GM19351 (cell line): Measurements from ENCODE around the gene MIF.
"Not testable (repeated sequence)": the region's sequence is repeated elsewhere in the genome, so short reads cannot be mapped to it uniquely, and the experiment has no call there.

ENCODE experiments used
- ATAC-seq: cut with Tn5 transposase; IDR thresholded peaks from one replicate; pipeline ENCODE4 v1.9.1; 2021; ENCODE audit warnings: mild to moderate bottlenecking, moderate library complexity; ENCODE audit not compliant: unreplicated experiment

MIF gene

GRCh38 chr22:23938328-23939016, 44.3 kb downstream of the MIF start:
- no peak for ATAC-seq

GRCh38 chr22:23939017-23939357, 44.8 kb downstream of the MIF start:
- ATAC-seq, result no peak

- not testable (repeated sequence) for ATAC-seq
Measured at GRCh38 chr22:23940166-23940565, 46.0 kb downstream of the MIF start.
